Thymus (tissue), 11 donors: ENCODE results near the gene VOPP1. TPM values are rescaled to one million over a fixed set of nuclear protein-coding genes. Genes with fewer than 3 reads are reported as not detected.

ENCODE experiments used
- DNase-seq, 9 donors: peaks; one replicate each; pipeline ENCODE4 v3.0.0-alpha.2; 2013; ENCODE audit warnings: low spot score in 9 of 9, low read depth in 6 of 9, missing footprints in 1 of 9
- H3K27ac ChIP-seq, 2 donors: one replicate each; pipeline ENCODE4 v1.5.1; 2013; ENCODE audit warnings: control low read depth in 1 of 2, low read depth in 1 of 2, low read length in 1 of 2, mild to moderate bottlenecking in 1 of 2, moderate library complexity in 1 of 2
- H3K27me3 ChIP-seq, 2 donors: one replicate each; pipeline ENCODE4 v1.5.1; 2013; ENCODE audit warnings: low read length in 1 of 2; ENCODE audit not compliant: control insufficient read depth in 2 of 2, insufficient read depth in 1 of 2
- H3K36me3 ChIP-seq, 2 donors: one replicate each; pipeline ENCODE4 v1.5.1; 2013; ENCODE audit warnings: low read length in 1 of 2, mild to moderate bottlenecking in 1 of 2, moderate library complexity in 1 of 2; ENCODE audit not compliant: control insufficient read depth in 2 of 2, insufficient read depth in 2 of 2
- H3K4me1 ChIP-seq, 2 donors: one replicate each; pipeline ENCODE4 v1.5.1; 2013; ENCODE audit warnings: low read length in 2 of 2; ENCODE audit not compliant: control insufficient read depth in 2 of 2, insufficient read depth in 2 of 2
- H3K4me3 ChIP-seq, 2 donors: one replicate each; pipeline ENCODE4 v1.5.1; 2013; ENCODE audit warnings: low read length in 2 of 2, control low read depth in 1 of 2, mild to moderate bottlenecking in 1 of 2
- H3K9me3 ChIP-seq, 2 donors: one replicate each; pipeline ENCODE4 v1.5.1; 2013; ENCODE audit warnings: low read length in 1 of 2, mild to moderate bottlenecking in 1 of 2; ENCODE audit not compliant: control insufficient read depth in 2 of 2, insufficient read depth in 1 of 2
- WGBS: extraction: QIAGEN DNeasy Blood & Tissue Kit; methylation state at CpG from one replicate; pipeline ENCODE4 v1.1.7; 2013; 5-methylcytosine and 5-hydroxymethylcytosine counted together
- polyA plus RNA-seq: library from polyadenylated mRNA; stranded (reverse); fragments of 200-250 nt; gene quantifications from one replicate; pipeline ENCODE4 v1.2.3, GENCODE V29; 2013
- total RNA-seq: library from RNA; stranded (reverse); fragments of 120-200 nt; gene quantifications from one replicate; pipeline ENCODE4 v1.2.4, GENCODE V29; 2013
- donor health status: healthy.

The VOPP1 gene
- total and polyA plus RNA-seq, 2 donors: 61.9 to 91.6 TPM

DNA sequence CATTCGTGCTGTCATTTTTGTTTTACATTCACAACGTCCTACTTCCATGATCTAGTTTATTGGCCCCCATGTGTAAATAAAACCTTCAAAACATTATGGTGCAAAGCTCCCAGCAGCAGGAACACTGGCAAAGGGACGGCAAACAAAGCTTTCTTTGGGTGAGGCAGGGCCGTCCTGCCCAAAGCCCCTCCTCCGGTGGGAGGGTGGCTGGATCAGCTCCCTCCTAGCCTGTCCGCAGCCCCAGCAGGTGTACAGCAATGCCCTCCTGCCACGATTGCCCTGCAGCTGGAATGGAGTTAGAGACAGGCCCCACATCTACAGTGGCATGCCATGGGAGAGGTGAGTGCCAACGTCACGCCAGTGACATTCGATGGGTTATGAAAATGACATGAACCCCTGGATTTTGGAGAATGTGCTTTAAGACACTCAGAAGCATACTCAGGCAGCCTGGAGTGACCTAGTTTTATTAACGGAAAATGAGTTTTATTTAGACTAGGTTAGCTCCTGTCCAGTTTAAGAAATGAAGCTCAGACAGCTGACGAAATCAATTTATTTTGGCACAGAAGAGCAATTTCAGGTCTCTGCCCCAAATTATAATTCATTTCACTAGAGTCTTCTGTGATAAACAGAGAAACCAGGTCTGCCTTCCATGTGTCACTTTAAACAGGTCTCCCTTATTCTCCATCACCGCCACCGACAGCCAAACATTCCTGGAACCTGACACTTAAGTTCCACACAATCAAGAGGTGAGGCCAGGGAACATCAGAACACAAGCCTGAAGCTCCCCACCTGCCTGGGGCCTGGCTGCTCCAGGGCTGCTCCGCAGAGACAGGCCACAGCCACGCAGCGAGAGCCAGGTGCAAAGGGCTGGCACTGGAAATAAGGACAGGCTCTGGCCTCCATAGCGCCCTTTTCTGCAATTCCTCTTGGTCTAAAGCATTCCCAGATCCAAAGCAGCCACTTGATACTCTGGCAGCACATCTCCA is 50.1 kb downstream of the VOPP1 start:
- no peak overlapping the region for H3K4me3 ChIP-seq
- DNase-seq: no peak
- WGBS: 94% methylated on average over 18 of the region's 18 CpGs
- peaks cover 29 to 74% of the 10 kb centered on the region in 2 donors for H3K4me1 ChIP-seq
- H3K9me3 ChIP-seq: no peaks in the 10 kb centered on the region
- peak overlapping the region in 1 of 2 donors; percentile 2 for H3K27ac ChIP-seq
- H3K27me3 ChIP-seq: no peaks in the 10 kb centered on the region
- H3K36me3 ChIP-seq: peaks cover 37 to 41% of the 10 kb centered on the region in 2 donors

DNA sequence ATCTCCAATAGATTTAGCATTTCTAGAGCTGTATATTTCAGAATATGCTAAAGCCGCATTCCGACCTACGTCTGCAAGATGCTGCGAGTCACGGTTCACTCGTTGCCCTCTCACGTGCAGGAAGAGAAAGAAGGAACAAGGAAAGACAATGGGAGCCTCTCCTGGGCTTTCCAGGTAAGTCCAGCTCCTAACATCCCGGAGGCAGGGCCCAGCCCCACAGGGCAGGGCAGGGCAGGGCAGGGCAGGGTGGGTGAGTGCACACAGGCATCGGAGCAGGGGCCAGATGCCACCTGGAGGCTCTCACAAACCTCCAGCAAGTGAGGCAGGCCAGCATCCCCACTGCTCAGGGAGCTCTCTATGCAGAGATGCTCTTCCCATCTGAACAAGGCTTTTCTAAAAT is 50.8 kb downstream of the VOPP1 start:
- 96% methylated on average over 9 of the region's 9 CpGs for whole genome bisulfite sequencing
- Histone ChIP-seq H3K9me3 (no peaks in the 10 kb centered on the region), H3K4me3 (no peak overlapping the region), H3K4me1 (peaks cover 23 to 73% of the 10 kb centered on the region in 2 donors), H3K36me3 (peaks cover 39 to 45% of the 10 kb centered on the region in 2 donors), H3K27me3 (no peaks in the 10 kb centered on the region), H3K27ac (no peak overlapping the region)
- DNase-seq: no peak

DNA sequence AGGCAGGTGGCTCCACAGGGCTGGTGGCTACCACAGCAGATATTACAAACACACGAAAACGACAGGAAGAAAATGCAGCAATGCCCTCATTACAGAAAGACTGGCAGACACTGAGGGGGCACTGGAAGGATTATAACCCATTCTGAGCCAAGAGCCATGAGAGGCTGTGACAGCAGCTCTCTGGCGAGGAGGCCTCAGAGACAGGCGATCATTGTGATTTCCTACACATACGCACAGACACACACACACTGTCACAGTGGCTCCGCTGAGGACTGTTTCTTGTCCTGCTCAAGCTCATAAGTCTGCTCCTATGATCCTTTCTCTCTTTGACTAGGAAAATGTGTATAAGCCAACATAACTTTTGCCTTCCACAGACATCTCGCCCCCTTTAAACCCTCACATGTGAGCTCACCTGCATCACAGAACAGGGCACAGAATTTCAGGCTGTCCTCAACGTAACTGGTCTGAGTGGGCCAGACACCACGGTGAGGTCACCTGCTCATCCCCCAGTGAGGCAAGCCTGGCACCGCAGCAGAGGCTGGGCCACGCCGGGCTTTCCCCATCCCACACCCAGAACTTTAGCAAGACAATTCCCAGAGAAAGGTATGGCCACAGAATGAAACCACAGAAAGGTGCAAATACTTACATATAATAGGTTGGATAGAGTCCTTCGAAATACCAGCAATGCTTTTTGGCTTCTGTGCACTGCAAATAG is 51.7 kb downstream of the VOPP1 start:
- DNase-seq: no peak
- Histone ChIP-seq H3K36me3 (peaks cover 44 to 50% of the 10 kb centered on the region in 2 donors), H3K4me1 (peaks cover 26 to 73% of the 10 kb centered on the region in 2 donors), H3K27ac (peak overlapping the region in 1 of 2 donors; percentile 32), H3K4me3 (no peak overlapping the region), H3K9me3 (no peaks in the 10 kb centered on the region), H3K27me3 (no peaks in the 10 kb centered on the region)
- 99% methylated on average over 13 of the region's 13 CpGs for WGBS

DNA sequence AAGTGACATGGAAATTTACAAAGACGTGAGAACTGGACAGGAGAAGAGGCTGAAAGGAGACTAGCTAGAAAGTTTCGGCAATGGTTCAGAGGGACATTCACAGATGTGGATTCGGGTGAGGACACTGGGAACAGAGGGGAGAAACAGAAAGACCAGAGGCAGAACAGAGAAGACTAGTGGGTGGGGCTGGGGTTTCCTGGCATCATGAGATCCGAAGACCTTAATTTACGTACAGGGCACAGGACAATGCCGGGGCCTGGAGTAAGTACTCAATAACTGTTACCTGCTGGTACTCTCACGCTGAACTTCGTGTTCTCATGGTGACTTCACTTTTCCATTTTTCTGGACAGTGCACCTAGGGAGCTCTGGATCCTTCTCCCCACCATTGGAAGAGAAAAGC is 53.5 kb downstream of the VOPP1 start:
- 98% methylated on average over 8 of the region's 8 CpGs for WGBS
- Histone ChIP-seq H3K4me1 (peaks cover 24 to 76% of the 10 kb centered on the region in 2 donors), H3K27me3 (no peaks in the 10 kb centered on the region), H3K36me3 (peaks cover 60 to 66% of the 10 kb centered on the region in 2 donors), H3K27ac (no peak overlapping the region), H3K9me3 (no peaks in the 10 kb centered on the region), H3K4me3 (no peak overlapping the region)
- DNase-seq: no peak

GRCh38 chr7:55517936-55518689 is 54.2 kb downstream of the VOPP1 start:
- Histone ChIP-seq H3K4me3 (no peak overlapping the region), H3K27me3 (no peaks in the 10 kb centered on the region), H3K36me3 (peaks cover 65 to 73% of the 10 kb centered on the region in 2 donors), H3K27ac (peak overlapping the region in 1 of 2 donors; percentile 46), H3K4me1 (peaks cover 20 to 69% of the 10 kb centered on the region in 2 donors), H3K9me3 (no peaks in the 10 kb centered on the region)
- DNase-seq: no peak
- 98% methylated on average over 15 of the region's 15 CpGs for WGBS

GRCh38 chr7:55517191-55517633 is 55.1 kb downstream of the VOPP1 start:
- Histone ChIP-seq H3K9me3 (no peaks in the 10 kb centered on the region), H3K36me3 (peaks cover 69 to 81% of the 10 kb centered on the region in 2 donors), H3K27me3 (no peaks in the 10 kb centered on the region), H3K4me1 (peaks cover 13 to 61% of the 10 kb centered on the region in 2 donors), H3K4me3 (no peak overlapping the region), H3K27ac (peak overlapping the region in 1 of 2 donors; percentile 46)
- 92% methylated on average over 12 of the region's 12 CpGs for WGBS
- DNase-seq: no peak

- Histone ChIP-seq H3K36me3 (peaks cover 69 to 76% of the 10 kb centered on the region in 2 donors), H3K4me3 (no peak overlapping the region), H3K9me3 (no peaks in the 10 kb centered on the region), H3K27ac (peak overlapping the region in 1 of 2 donors; percentile 19), H3K4me1 (peaks cover 9 to 56% of the 10 kb centered on the region in 2 donors), H3K27me3 (no peaks in the 10 kb centered on the region)
- no peak for DNase-seq
- WGBS: 94% methylated on average over 4 of the region's 4 CpGs
These were observed 55.9 kb downstream of the VOPP1 start for GRCh38 chr7:55516409-55516808.

GRCh38 chr7:55515569-55516279 is 56.6 kb downstream of the VOPP1 start:
- H3K9me3 ChIP-seq: no peaks in the 10 kb centered on the region
- no peaks in the 10 kb centered on the region for H3K27me3 ChIP-seq
- DNase-seq: no peak
- 65% methylated on average over 13 of the region's 13 CpGs for WGBS
- H3K4me1 ChIP-seq: peaks cover 9 to 58% of the 10 kb centered on the region in 2 donors
- peaks cover 67 to 73% of the 10 kb centered on the region in 2 donors for H3K36me3 ChIP-seq
- no peak overlapping the region for H3K4me3 ChIP-seq
- H3K27ac ChIP-seq: peak overlapping the region in 1 of 2 donors; percentile 55
